ENCODE measurements around the gene EMP2.

GRCh38 chr16:10539793-10540192 is 40.6 kb downstream of the EMP2 start:
- TF ChIP-seq CTCF (IDR thresholded peaks at IDR 0.05) (no peak), POLR2A (IDR thresholded peaks at IDR 0.05) (no peak), POLR2AphosphoS5 (IDR thresholded peaks at IDR 0.05; ENCODE audit: insufficient read depth in 1 of 2, low read depth in 1 of 2) (no peak)

Data from vagina (tissue), 2 donors.